Motor neuron (in vitro differentiated cells): ENCODE data around the gene SAFB. TPM values are rescaled to one million over a fixed set of nuclear protein-coding genes. Genes with fewer than 3 reads are reported as not detected.
"Not testable (repeated sequence)": the region's sequence is repeated elsewhere in the genome, so short reads cannot be mapped to it uniquely, and the experiment has no call there.

ENCODE experiments used
- ATAC-seq, 8 experiments: fragments of 200-7000 bp; cut with Tn5 transposase; replicated peaks in 6 of 8; 2 replicates each; pipeline ENCODE4 v1.8.0; 2021; ENCODE audit warnings: mild to moderate bottlenecking in 8 of 8, moderate library complexity in 8 of 8
- H3K27ac ChIP-seq, 2 donors: fragments of 250-450 bp; sonication (Bioruptor Pico); 2 replicates each; pipeline ENCODE4 v1.9.0; 2021; ENCODE audit warnings: antibody characterized with exemption in 2 of 2, mild to moderate bottlenecking in 2 of 2, moderate library complexity in 1 of 2
- H3K4me1 ChIP-seq, 2 donors: fragments of 250-450 bp; sonication (Bioruptor Pico); replicated peaks in 1 of 2; 2 replicates each; pipeline ENCODE4 v1.6.1; 2021; ENCODE audit warnings: antibody characterized with exemption in 2 of 2, mild to moderate bottlenecking in 2 of 2, moderate library complexity in 1 of 2
- H3K4me3 ChIP-seq, 5 donors: fragments of 250-450 bp; sonication (Bioruptor Pico); 2 replicates each; pipeline ENCODE4 v1.9.0; 2021; ENCODE audit warnings: antibody characterized with exemption in 5 of 5, mild to moderate bottlenecking in 5 of 5, moderate library complexity in 4 of 5
- WGBS, 10 experiments: fragments of 450-650 bp; shearing (Covaris generic); methylation state at CpG; one replicate each; pipeline ENCODE4 v1.0.0; 2022; 5-methylcytosine and 5-hydroxymethylcytosine counted together
- in situ Hi-C, 9 experiments: fragments of 400-800 bp; cut with MboI; loops; one replicate each; pipeline ENCODE4 v1.15.0; 2021; ENCODE audit warnings: low sequenced_read_pairs in 9 of 9, low pct_unique_long_range_greater_than_20kb in 2 of 9; ENCODE audit not compliant: unreplicated experiment in 9 of 9
- total RNA-seq, 8 experiments: library from RNA; unstranded; fragments of 300-600 nt; gene quantifications; 2 replicates each; pipeline versions ENCODE4 v1.2.3 to v1.2.4, GENCODE V29; 2022

SAFB gene
- total RNA-seq, 8 experiments from 2014 or later = 37.2 to 144 (median 73.5) TPM

GRCh38 chr19:5605362-5605761 lies 17.5 kb upstream of the SAFB start:
- in situ Hi-C loops = no loop called here
- WGBS, 10 experiments = 100% methylated on average over 1 to 2 of the region's 3 CpGs; no CpG with 5 or more reads in 6 of the 10 experiments
- no peak overlapping the region for H3K4me3 ChIP-seq
- no peak for ATAC-seq
- H3K4me1 ChIP-seq = no peaks in the 10 kb centered on the region
- H3K27ac ChIP-seq = no peak overlapping the region

- Histone ChIP-seq H3K4me3 (no peak overlapping the region), H3K27ac (no peak overlapping the region), H3K4me1 (no peaks in the 10 kb centered on the region)
- in situ Hi-C loops = no loop called here
- 86 to 100% (median 90%) methylated on average over 2 to 12 of the region's 16 CpGs for WGBS, 10 experiments
- peak in 1 of 8 experiments; percentile 11 for ATAC-seq
Observed at GRCh38 chr19:5607318-5608275, 15.3 kb upstream of the SAFB start.

- H3K4me3 ChIP-seq = no peak overlapping the region
- no peaks in the 10 kb centered on the region for H3K4me1 ChIP-seq
- 80 to 100% (median 93%) methylated on average over 2 to 9 of the region's 10 CpGs for WGBS, 10 experiments
- in situ Hi-C loops = no loop called here
- H3K27ac ChIP-seq = no peak overlapping the region
- no peak for ATAC-seq
Observed at GRCh38 chr19:5608291-5608690, 14.6 kb upstream of the SAFB start.

GRCh38 chr19:5608766-5609165 lies 14.1 kb upstream of the SAFB start:
- H3K4me3 ChIP-seq, ATAC-seq, in situ Hi-C loops, H3K4me1 ChIP-seq, H3K27ac ChIP-seq: not testable (repeated sequence)
- 96 to 100% (median 100%) methylated on average over 1 to 5 of the region's 9 CpGs; no CpG with 5 or more reads in 2 of the 10 experiments for WGBS, 10 experiments

- Histone ChIP-seq H3K4me3 (no peak overlapping the region), H3K27ac (no peak overlapping the region), H3K4me1 (no peaks in the 10 kb centered on the region)
- ATAC-seq = no peak
- in situ Hi-C loops = no loop called here
- WGBS, 10 experiments = 81 to 100% (median 97%) methylated on average over 1 to 9 of the region's 16 CpGs; no CpG with 5 or more reads in 1 of the 10 experiments
Observed at GRCh38 chr19:5609881-5610448, 12.9 kb upstream of the SAFB start.

- no peaks in the 10 kb centered on the region for H3K4me1 ChIP-seq
- in situ Hi-C loops = no loop called here
- no peak overlapping the region for H3K4me3 ChIP-seq
- H3K27ac ChIP-seq = no peak overlapping the region
- 65 to 100% (median 90%) methylated on average over 1 to 11 of the region's 15 CpGs for WGBS, 10 experiments
- ATAC-seq = peak in 3 of 8 experiments; percentile 72 to 91 (median 84)
Observed at GRCh38 chr19:5612891-5613865, 9.7 kb upstream of the SAFB start.

GRCh38 chr19:5615756-5616327 lies 7.0 kb upstream of the SAFB start:
- peak in 4 of 8 experiments; percentile 16 to 32 (median 21) for ATAC-seq
- in situ Hi-C loops = no loop called here
- 67 to 100% (median 90%) methylated on average over 1 to 13 of the region's 17 CpGs; no CpG with 5 or more reads in 2 of the 10 experiments for WGBS, 10 experiments
- H3K4me3 ChIP-seq = no peak overlapping the region
- no peak overlapping the region for H3K27ac ChIP-seq
- H3K4me1 ChIP-seq = peaks cover 2 to 3% of the 10 kb centered on the region in 2 donors

- Histone ChIP-seq H3K27ac (no peak overlapping the region), H3K4me3 (no peak overlapping the region), H3K4me1 (peaks cover 6 to 8% of the 10 kb centered on the region in 2 donors)
- ATAC-seq = no peak
- in situ Hi-C loops = no loop called here
- 0 to 100% (median 79%) methylated on average over 1 of the region's 1 CpG; no CpG with 5 or more reads in 6 of the 10 experiments for WGBS, 10 experiments
Observed at GRCh38 chr19:5617080-5617479, 5.8 kb upstream of the SAFB start.

- Histone ChIP-seq H3K4me1 (peaks cover 6 to 8% of the 10 kb centered on the region in 2 donors), H3K27ac (no peak overlapping the region), H3K4me3 (no peak overlapping the region)
- in situ Hi-C loops = no loop called here
- 67 to 100% (median 96%) methylated on average over 1 to 9 of the region's 9 CpGs for WGBS, 10 experiments
- no peak for ATAC-seq
Observed at GRCh38 chr19:5618591-5618990, 4.3 kb upstream of the SAFB start.

- 39 to 100% (median 95%) methylated on average over 1 to 3 of the region's 3 CpGs for WGBS, 10 experiments
- in situ Hi-C loops = no loop called here
- Histone ChIP-seq H3K4me3 (no peak overlapping the region), H3K4me1 (peaks cover 10 to 12% of the 10 kb centered on the region in 2 donors), H3K27ac (no peak overlapping the region)
- ATAC-seq = no peak
Observed at GRCh38 chr19:5619946-5620345, 2.9 kb upstream of the SAFB start.

GRCh38 chr19:5621311-5621944 lies 1.5 kb upstream of the SAFB start:
- H3K4me3 ChIP-seq = peak overlapping the region; percentile 72 to 97 (median 91)
- peaks cover 19 to 20% of the 10 kb centered on the region in 2 donors for H3K4me1 ChIP-seq
- peak overlapping the region in 1 of 2 donors; percentile 98 for H3K27ac ChIP-seq
- in situ Hi-C loops = no loop called here
- WGBS, 10 experiments = 0 to 54% (median 5%) methylated on average over 4 to 9 of the region's 14 CpGs; no CpG with 5 or more reads in 2 of the 10 experiments
- no peak for ATAC-seq

- peak overlapping the region; percentile 90 to 98 for H3K27ac ChIP-seq
- peaks cover 19 to 21% of the 10 kb centered on the region in 2 donors for H3K4me1 ChIP-seq
Observed at GRCh38 chr19:5621945-5622464, 878 bp upstream of the SAFB start.

More at GRCh38 chr19:5621945-5622464, 878 bp upstream of the SAFB start:
- WGBS, 10 experiments = 0 to 4% (median 0%) methylated on average over 6 to 10 of the region's 35 CpGs; no CpG with 5 or more reads in 5 of the 10 experiments
- peak overlapping the region; percentile 72 to 97 (median 91) for H3K4me3 ChIP-seq
- ATAC-seq = no peak
- in situ Hi-C loops = no loop called here
